HepG2 (cell line): Measurements from ENCODE around the gene BRPF1. TPM values are rescaled to one million over a fixed set of nuclear protein-coding genes. Genes with fewer than 3 reads are reported as not detected.

Experiments used
- ATAC-seq: fragments of 200-7000 bp; cut with Tn5 transposase; 3 replicates; pipeline ENCODE4 v1.9.1; 2020; ENCODE audit warnings: mild to moderate bottlenecking, moderate library complexity
- BruUV-seq: library from RNA; stranded (reverse); fragments of 400-500 nt; replicated peaks from 2 replicates; lab custom pipeline; 2021; lab: Mats Ljungman, UMichigan
- CTCF ChIA-PET: fragments of 300-600 bp; formaldehyde crosslinking; extraction: SDS; loops from one replicate; lab custom pipeline; 2021; ENCODE audit warnings: low total read pairs, inconsistent platforms, low intra/inter-chr PET ratio; lab: Yijun Ruan, JAX
- POLR2A ChIA-PET: fragments of 350-600 bp; sonication (Branson Sonifier 250); formaldehyde crosslinking; loops from one replicate; lab custom pipeline; 2020; ENCODE audit warnings: antibody characterized with exemption, inconsistent platforms; lab: Yijun Ruan, JAX
- DNase-seq: peaks from one replicate; pipeline ENCODE4 v3.0.0-alpha.2; 2015; ENCODE audit warnings: low spot score
- FAIRE-seq: peaks from 3 replicates; lab custom pipeline; 2011; peaks lifted over from hg19 to GRCh38; lab: Jason Lieb, UNC
- H2AFZ ChIP-seq: one replicate; pipeline ENCODE4 v1.6.1; 2011; ENCODE audit warnings: low read length, inconsistent platforms
- H3K27ac ChIP-seq: fragments of 300-600 bp; 3 replicates; pipeline ENCODE4 v1.8.0; 2011; ENCODE audit warnings: mixed run types, mild to moderate bottlenecking, mixed read lengths, low read length, inconsistent platforms; ENCODE audit not compliant: insufficient read depth; ENCODE audit errors: extremely low read length
- H3K27me3 ChIP-seq, 2 experiments: fragments of 200-600 bp in 1 of 2; 2 replicates in 1 of 2; 3 replicates in 1 of 2; pipeline versions ENCODE4 v1.6.0 to v1.8.0; 2011; ENCODE audit warnings: low read length in 2 of 2, mild to moderate bottlenecking in 2 of 2, moderate library complexity in 2 of 2, inconsistent platforms in 1 of 2; ENCODE audit not compliant: insufficient read depth in 2 of 2, control insufficient read depth in 1 of 2
- H3K36me3 ChIP-seq, 2 experiments: fragments of 200-600 bp in 1 of 2; replicated peaks in 1 of 2; 2 replicates in 1 of 2; 3 replicates in 1 of 2; pipeline versions ENCODE4 v1.5.1 to v1.8.0; 2011; ENCODE audit warnings: low read length in 2 of 2, inconsistent platforms in 1 of 2; ENCODE audit not compliant: insufficient read depth in 2 of 2, control insufficient read depth in 1 of 2
- H3K4me1 ChIP-seq: 2 replicates; pipeline ENCODE4 v1.5.1; 2012; ENCODE audit warnings: low read length, inconsistent platforms; ENCODE audit not compliant: insufficient read depth
- H3K4me2 ChIP-seq: 2 replicates; pipeline ENCODE4 v1.6.0; 2011; ENCODE audit warnings: low read depth, low read length, inconsistent platforms
- H3K4me3 ChIP-seq, 3 experiments: fragments of 200-600 bp in 1 of 3; sonication (generic), shearing (Covaris generic) in 1 of 3; replicated peaks in 1 of 3; 2 replicates each; pipeline ENCODE4 v1.5.1; 2011 to 2016; ENCODE audit warnings: low read length in 3 of 3, inconsistent platforms in 2 of 3, low read depth in 2 of 3, mild to moderate bottlenecking in 2 of 3, control low read depth in 1 of 3, mixed read lengths in 1 of 3; ENCODE audit not compliant: insufficient read depth in 1 of 3
- H3K79me2 ChIP-seq: one replicate; pipeline ENCODE4 v1.6.1; 2011; ENCODE audit warnings: low read length, inconsistent platforms; ENCODE audit not compliant: insufficient read depth
- H3K9ac ChIP-seq: 2 replicates; pipeline ENCODE4 v1.6.0; 2011; ENCODE audit warnings: mild to moderate bottlenecking, low read depth, low read length, inconsistent platforms; ENCODE audit not compliant: insufficient read depth
- H3K9me3 ChIP-seq: 2 replicates; pipeline ENCODE4 v1.5.1; 2012; ENCODE audit warnings: mild to moderate bottlenecking, low read length
- H4K20me1 ChIP-seq: 2 replicates; pipeline ENCODE4 v1.6.0; 2011; ENCODE audit warnings: inconsistent platforms, mild to moderate bottlenecking, low read length, moderate library complexity; ENCODE audit not compliant: insufficient read depth
- ATF7 ChIP-seq, 2 experiments: fragments of 450-650 bp in 1 of 2; sonication (generic) in 1 of 2; formaldehyde crosslinking in 1 of 2; IDR thresholded peaks; 2 replicates each; pipeline versions ENCODE4 v1.4.0 to v1.6.1; 2016 to 2020; ENCODE audit warnings: antibody characterized with exemption in 1 of 2, mild to moderate bottlenecking in 1 of 2, missing genetic modification reagents in 1 of 2
- CBX2 ChIP-seq, 2 experiments: fragments of 200-600 bp in 1 of 2; sonication (generic); formaldehyde crosslinking in 1 of 2; IDR thresholded peaks; 2 replicates each; pipeline versions ENCODE4 v1.7.0 to v1.8.1; 2018 to 2022; ENCODE audit warnings: low read depth in 2 of 2, low read length in 1 of 2, mild to moderate bottlenecking in 1 of 2, missing genetic modification reagents in 1 of 2
- DPF2 ChIP-seq: sonication (generic); formaldehyde crosslinking; IDR thresholded peaks from 2 replicates; pipeline ENCODE4 v1.4.0; 2020; ENCODE audit warnings: mild to moderate bottlenecking, low read depth, missing genetic modification reagents, borderline replicate concordance
- MXD4 ChIP-seq: IDR thresholded peaks from 2 replicates; pipeline ENCODE4 v1.6.1; 2016; ENCODE audit warnings: mild to moderate bottlenecking, missing biosample characterization, missing genetic modification reagents
- MYC ChIP-seq: sonication (generic); formaldehyde crosslinking; IDR thresholded peaks from 2 replicates; pipeline ENCODE4 v1.9.0; 2021; ENCODE audit warnings: missing genetic modification reagents, borderline replicate concordance
- NCOA2 ChIP-seq: sonication (generic); formaldehyde crosslinking; IDR thresholded peaks from 2 replicates; pipeline ENCODE4 v1.8.0; 2022; ENCODE audit warnings: inconsistent platforms
- PHF5A ChIP-seq: IDR thresholded peaks from one replicate; pipeline ENCODE4 v1.6.1; 2018; ENCODE audit warnings: low read depth, missing genetic modification reagents; ENCODE audit not compliant: unreplicated experiment
- SOX6 ChIP-seq, 2 experiments: fragments of 450-650 bp in 1 of 2; sonication (generic) in 1 of 2; formaldehyde crosslinking in 1 of 2; IDR thresholded peaks; 2 replicates each; pipeline versions ENCODE4 v1.4.0 to v1.6.1; 2017 to 2020; ENCODE audit warnings: antibody characterized with exemption in 1 of 2, mild to moderate bottlenecking in 1 of 2, missing genetic modification reagents in 1 of 2
- ZFP36L2 ChIP-seq: sonication (generic); formaldehyde crosslinking; IDR thresholded peaks from 2 replicates; pipeline ENCODE4 v1.4.0; 2020; ENCODE audit warnings: missing genetic modification reagents
- ZFYVE20 ChIP-seq: sonication (generic); formaldehyde crosslinking; IDR thresholded peaks from 2 replicates; pipeline ENCODE4 v1.8.0; 2023; ENCODE audit warnings: low read depth, mild to moderate bottlenecking, moderate library complexity, missing genetic modification reagents, borderline replicate concordance
- ZNF564 ChIP-seq: sonication (generic); formaldehyde crosslinking; IDR thresholded peaks from 2 replicates; pipeline ENCODE4 v1.8.1; 2023; ENCODE audit warnings: mild to moderate bottlenecking, missing genetic modification reagents
- ZNF616 ChIP-seq: sonication (generic); formaldehyde crosslinking; IDR thresholded peaks from 2 replicates; pipeline ENCODE4 v1.5.0; 2020; ENCODE audit warnings: low read depth, mild to moderate bottlenecking, missing genetic modification reagents
- WGBS: methylation state at CpG from one replicate; pipeline ENCODE4 v1.1.6; 2017; ENCODE audit warnings: low lambda C conversion rate; 5-methylcytosine and 5-hydroxymethylcytosine counted together
- in situ Hi-C: cut with HindIII; loops from 2 replicates; pipeline ENCODE4 v1.10.0; 2017; ENCODE audit warnings: low pct_unique_long_range_greater_than_20kb; ENCODE audit not compliant: extremely low pct_ligation_motif_present
- intact Hi-C: fragments of 100-400 bp; cut with micrococcal nuclease; formaldehyde crosslinking; loops from one replicate; pipeline ENCODE4 v1.10.0; 2022; ENCODE audit not compliant: unreplicated experiment
- polyA plus RNA-seq, 8 experiments: library from polyadenylated mRNA; depleted of rRNA in 3 of 8; stranded (reverse) in 7 of 8; unstranded in 1 of 8; fragments of >200 nt; fragmentation: Illumina TruSeq in 4 of 8; extraction: Trizol in 4 of 8; gene quantifications; 2 replicates each; pipeline versions ENCODE4 v1.2.1 to v1.2.3, GENCODE V29; 2011 to 2016; ENCODE audit warnings: low read depth in 4 of 8, missing spikeins in 1 of 8, mixed read lengths in 1 of 8; ENCODE audit not compliant: insufficient read depth in 1 of 8
- total RNA-seq, 5 experiments: library from RNA; depleted of rRNA; stranded (reverse); fragments of >200 nt; fragmentation: Illumina TruSeq; extraction: Trizol; gene quantifications; 2 replicates each; pipeline ENCODE4 v1.2.3, GENCODE V29; 2016; ENCODE audit warnings: low read depth in 1 of 5
- TF ChIP-seq, protein P1 (sequence below): IDR thresholded peaks from 2 replicates; pipeline ENCODE4 v1.6.1; 2016; ENCODE audit warnings: missing compliant biosample characterization, missing genetic modification reagents, borderline replicate concordance
- TF ChIP-seq, protein P2 (sequence below): sonication (generic); formaldehyde crosslinking; IDR thresholded peaks from 2 replicates; pipeline ENCODE4 v1.5.1; 2020; ENCODE audit warnings: mild to moderate bottlenecking, missing genetic modification reagents, moderate library complexity

The BRPF1 gene
- total and polyA plus RNA-seq, 2 of the 13 experiments (the other 11 are each of a cell fraction or from before 2014, with no cell fraction given), result 7.3 to 10.0 TPM

DNA sequence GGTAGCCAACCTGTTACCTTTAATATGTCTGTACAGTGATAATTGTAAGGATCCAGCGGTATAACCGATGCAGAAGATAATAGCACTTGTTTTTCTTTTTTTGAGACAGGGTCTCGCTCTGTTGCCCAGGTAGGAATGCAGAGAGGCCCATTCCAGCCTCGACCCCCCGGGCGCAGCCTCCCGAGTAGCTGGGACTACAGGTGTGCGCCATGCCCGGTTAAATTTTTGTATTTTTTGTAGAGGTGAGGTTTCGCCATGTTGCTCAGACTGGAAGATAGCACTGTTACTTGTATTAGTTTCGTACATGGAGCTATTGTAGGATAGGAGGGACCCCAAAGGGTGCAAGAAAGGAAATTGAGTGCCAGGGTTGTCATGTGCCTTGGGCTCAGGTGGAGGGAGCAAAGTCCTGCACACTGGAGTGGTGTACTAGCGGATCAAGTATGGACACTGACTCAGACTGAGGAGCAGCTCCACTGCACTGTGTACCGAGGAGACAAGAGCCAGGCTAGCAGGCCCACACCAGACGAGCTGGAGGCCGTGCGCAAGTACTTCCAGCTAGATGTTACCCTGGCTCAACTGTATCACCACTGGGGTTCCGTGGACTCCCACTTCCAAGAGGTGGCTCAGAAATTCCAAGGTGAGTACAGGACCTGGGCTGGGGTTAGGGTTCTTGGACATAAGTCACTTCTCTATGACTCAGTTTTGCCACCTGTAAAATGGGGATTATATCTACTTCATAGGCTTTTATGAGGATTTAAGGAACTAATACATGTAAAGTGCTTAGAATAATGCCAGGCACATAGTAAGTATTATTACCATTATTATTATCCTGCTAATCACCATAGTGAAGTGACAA, 19.2 kb downstream of the BRPF1 start (continued):
- no peak for TF ChIP-seq ZFYVE20 (CRISPR knock-in tag)
- TF ChIP-seq MXD4 (CRISPR knock-in tag), result peak; percentile 63; the same call in 1 of the 2 replicates
- no peak for TF ChIP-seq ZFP36L2 (CRISPR knock-in tag)
- TF ChIP-seq MYC (CRISPR knock-in tag), result peak; percentile 28; the same call in 1 of the 2 replicates
- TF ChIP-seq, protein P1, sequence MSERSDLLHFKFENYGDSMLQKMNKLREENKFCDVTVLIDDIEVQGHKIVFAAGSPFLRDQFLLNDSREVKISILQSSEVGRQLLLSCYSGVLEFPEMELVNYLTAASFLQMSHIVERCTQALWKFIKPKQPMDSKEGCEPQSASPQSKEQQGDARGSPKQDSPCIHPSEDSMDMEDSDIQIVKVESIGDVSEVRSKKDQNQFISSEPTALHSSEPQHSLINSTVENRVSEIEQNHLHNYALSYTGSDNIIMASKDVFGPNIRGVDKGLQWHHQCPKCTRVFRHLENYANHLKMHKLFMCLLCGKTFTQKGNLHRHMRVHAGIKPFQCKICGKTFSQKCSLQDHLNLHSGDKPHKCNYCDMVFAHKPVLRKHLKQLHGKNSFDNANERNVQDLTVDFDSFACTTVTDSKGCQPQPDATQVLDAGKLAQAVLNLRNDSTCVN (CRISPR knock-in tag), result 0 out of 2 replicates have a peak, but pooled peaks have one; percentile 12
- no peak for TF ChIP-seq ATF7 (IDR thresholded peaks at IDR 0.05)
- no peak for TF ChIP-seq ATF7 (CRISPR knock-in tag; IDR thresholded peaks at IDR 0.05)

DNA sequence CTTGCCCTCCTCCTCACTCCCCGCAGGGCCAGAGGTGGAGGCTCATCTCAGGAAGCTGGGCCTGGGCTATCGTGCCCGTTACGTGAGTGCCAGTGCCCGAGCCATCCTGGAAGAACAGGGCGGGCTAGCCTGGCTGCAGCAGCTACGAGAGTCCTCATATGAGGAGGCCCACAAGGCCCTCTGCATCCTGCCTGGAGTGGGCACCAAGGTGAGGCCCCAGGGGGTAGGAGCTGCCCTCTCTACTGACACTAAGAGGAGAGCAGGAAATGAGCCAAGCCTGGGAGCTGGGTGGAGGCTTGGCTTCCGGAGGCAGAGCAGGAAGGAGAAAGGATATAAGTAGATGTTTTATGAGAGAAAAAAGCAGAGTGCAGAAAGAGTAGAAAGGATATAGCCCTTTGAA, 23.1 kb downstream of the BRPF1 start:
- POLR2A ChIA-PET, result interaction anchor here (1.4 to 1.8 kb wide), 3 partner anchors 14 to 22 kb away, joined by 3 to 6 read pairs (median 5); partner anchors contain the start of gene CAMK1

More for the DNA sequence above, 23.1 kb downstream of the BRPF1 start:
- Histone ChIP-seq H3K9me3 (no peaks in the 10 kb centered on the region), H4K20me1 (no peaks in the 10 kb centered on the region), H3K79me2 (peaks cover 13% of the 10 kb centered on the region), H2AFZ (no peak overlapping the region), H3K36me3 (peaks cover 14 to 54% of the 10 kb centered on the region in 2 experiments), H3K4me1 (peaks cover 13% of the 10 kb centered on the region), H3K4me3 (no peak overlapping the region), H3K4me2 (no peak overlapping the region), H3K9ac (no peak overlapping the region), H3K27me3 (no peaks in the 10 kb centered on the region), H3K27ac (no peak overlapping the region)
- no peak for TF ChIP-seq PHF5A (CRISPR knock-in tag)
- TF ChIP-seq NCOA2 (CRISPR knock-in tag), result no peak
- no peak for TF ChIP-seq ZNF564
- no peak for TF ChIP-seq DPF2 (CRISPR knock-in tag)
- TF ChIP-seq SOX6 (IDR thresholded peaks at IDR 0.05), result no peak
- TF ChIP-seq SOX6 (CRISPR knock-in tag; IDR thresholded peaks at IDR 0.05), result no peak
- TF ChIP-seq, protein P2, sequence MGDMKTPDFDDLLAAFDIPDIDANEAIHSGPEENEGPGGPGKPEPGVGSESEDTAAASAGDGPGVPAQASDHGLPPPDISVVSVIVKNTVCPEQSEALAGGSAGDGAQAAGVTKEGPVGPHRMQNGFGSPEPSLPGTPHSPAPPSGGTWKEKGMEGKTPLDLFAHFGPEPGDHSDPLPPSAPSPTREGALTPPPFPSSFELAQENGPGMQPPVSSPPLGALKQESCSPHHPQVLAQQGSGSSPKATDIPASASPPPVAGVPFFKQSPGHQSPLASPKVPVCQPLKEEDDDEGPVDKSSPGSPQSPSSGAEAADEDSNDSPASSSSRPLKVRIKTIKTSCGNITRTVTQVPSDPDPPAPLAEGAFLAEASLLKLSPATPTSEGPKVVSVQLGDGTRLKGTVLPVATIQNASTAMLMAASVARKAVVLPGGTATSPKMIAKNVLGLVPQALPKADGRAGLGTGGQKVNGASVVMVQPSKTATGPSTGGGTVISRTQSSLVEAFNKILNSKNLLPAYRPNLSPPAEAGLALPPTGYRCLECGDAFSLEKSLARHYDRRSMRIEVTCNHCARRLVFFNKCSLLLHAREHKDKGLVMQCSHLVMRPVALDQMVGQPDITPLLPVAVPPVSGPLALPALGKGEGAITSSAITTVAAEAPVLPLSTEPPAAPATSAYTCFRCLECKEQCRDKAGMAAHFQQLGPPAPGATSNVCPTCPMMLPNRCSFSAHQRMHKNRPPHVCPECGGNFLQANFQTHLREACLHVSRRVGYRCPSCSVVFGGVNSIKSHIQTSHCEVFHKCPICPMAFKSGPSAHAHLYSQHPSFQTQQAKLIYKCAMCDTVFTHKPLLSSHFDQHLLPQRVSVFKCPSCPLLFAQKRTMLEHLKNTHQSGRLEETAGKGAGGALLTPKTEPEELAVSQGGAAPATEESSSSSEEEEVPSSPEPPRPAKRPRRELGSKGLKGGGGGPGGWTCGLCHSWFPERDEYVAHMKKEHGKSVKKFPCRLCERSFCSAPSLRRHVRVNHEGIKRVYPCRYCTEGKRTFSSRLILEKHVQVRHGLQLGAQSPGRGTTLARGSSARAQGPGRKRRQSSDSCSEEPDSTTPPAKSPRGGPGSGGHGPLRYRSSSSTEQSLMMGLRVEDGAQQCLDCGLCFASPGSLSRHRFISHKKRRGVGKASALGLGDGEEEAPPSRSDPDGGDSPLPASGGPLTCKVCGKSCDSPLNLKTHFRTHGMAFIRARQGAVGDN (CRISPR knock-in tag), result no peak
- no peak for TF ChIP-seq CBX2 (IDR thresholded peaks at IDR 0.05; ENCODE audit: low read depth, low read length)
- TF ChIP-seq CBX2 (CRISPR knock-in tag; IDR thresholded peaks at IDR 0.05; ENCODE audit: low read depth), result no peak
- TF ChIP-seq ZNF616 (CRISPR knock-in tag), result no peak
- 94% methylated on average over 8 of the region's 8 CpGs for WGBS
- intact Hi-C loops (no loop called here), in situ Hi-C loops (no loop called here)
- CTCF ChIA-PET, result no interaction called here
- BruUV-seq, result no TSS peak
- FAIRE-seq (no peak), ATAC-seq (no peak), DNase-seq (no peak)
